ENCODE results near the gene MAST4. TPM values are rescaled to one million over a fixed set of nuclear protein-coding genes. Genes with fewer than 3 reads are reported as not detected.

The MAST4 gene
- total and polyA plus RNA-seq, 2 of the 4 experiments (the other 2 are of a cell fraction): 4.8 to 6.8 TPM

DNA sequence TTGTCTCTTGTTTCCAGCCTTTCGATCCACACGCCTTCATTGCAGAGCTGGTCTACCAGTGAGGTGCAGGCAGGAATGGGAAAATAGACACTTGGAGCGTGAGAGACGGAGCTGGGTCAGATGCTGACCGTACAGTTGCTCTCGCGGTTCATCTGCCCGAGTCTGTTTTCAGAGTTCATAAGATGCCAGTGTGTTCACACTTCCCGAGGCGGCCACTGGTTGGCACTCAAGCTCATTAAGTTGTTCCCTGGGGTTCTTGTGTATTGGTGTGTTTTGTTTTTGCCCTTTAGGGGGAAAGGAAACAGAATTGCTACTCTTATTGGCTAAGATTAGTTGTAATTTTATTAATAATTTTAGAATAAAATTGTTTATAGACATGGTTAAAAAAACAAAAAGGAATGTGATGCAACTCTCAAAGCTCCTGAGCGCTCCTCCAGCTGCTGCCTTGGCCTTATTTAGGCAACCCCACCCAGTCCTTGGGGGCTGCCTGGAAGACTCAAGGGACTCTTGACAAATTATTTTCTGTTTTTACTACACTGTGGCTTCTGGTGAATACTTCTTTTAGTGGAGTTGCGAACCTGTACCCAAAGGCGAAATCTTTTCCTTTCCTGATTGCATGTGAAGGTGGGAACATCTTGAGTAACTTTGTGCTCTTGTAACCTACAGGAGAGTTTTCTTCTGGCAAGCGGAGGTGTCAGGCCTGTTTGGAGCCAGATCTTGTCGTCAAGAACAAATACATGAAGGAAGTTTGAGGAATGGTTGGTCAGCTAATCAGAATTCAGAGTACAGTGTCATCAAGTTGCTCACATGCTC is 146.1 kb downstream of the MAST4 start:
- in situ Hi-C loops (cut with MboI; ENCODE audit: low sequenced_read_pairs): no loop called here
- no peak overlapping the region for H3K4me2 ChIP-seq (ENCODE audit: low read depth, low read length)
- H3K9me1 ChIP-seq (ENCODE audit: insufficient read depth, low read length): no peaks in the 10 kb centered on the region
- H3K27me3 ChIP-seq (ENCODE audit: control insufficient read depth, insufficient read depth, low read length): no peaks in the 10 kb centered on the region
- no peak overlapping the region for H2BK5ac ChIP-seq (ENCODE audit: low read depth, low read length, poor library complexity, severe bottlenecking)
- no peak for DNase-seq
- no peak overlapping the region for H2BK20ac ChIP-seq (ENCODE audit: low read depth, low read length)
- no peak for TF ChIP-seq NFE2L2 (IDR thresholded peaks at IDR 0.05; ENCODE audit: low read depth, low read length)
- TF ChIP-seq, protein P1, sequence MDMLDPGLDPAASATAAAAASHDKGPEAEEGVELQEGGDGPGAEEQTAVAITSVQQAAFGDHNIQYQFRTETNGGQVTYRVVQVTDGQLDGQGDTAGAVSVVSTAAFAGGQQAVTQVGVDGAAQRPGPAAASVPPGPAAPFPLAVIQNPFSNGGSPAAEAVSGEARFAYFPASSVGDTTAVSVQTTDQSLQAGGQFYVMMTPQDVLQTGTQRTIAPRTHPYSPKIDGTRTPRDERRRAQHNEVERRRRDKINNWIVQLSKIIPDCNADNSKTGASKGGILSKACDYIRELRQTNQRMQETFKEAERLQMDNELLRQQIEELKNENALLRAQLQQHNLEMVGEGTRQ (IDR thresholded peaks at IDR 0.05; ENCODE audit: low read depth, low read length): no peak
- no peak for TF ChIP-seq RCOR1 (IDR thresholded peaks at IDR 0.05; ENCODE audit: insufficient replicate concordance, low read length)
- TF ChIP-seq SMC3 (IDR thresholded peaks at IDR 0.05; ENCODE audit: low read depth, low read length): no peak
- TF ChIP-seq RAD21 (IDR thresholded peaks at IDR 0.05; ENCODE audit: low read length): no peak
- TF ChIP-seq POLR2A (IDR thresholded peaks at IDR 0.05; ENCODE audit: low read depth, low read length): no peak
- TF ChIP-seq, protein P2, sequence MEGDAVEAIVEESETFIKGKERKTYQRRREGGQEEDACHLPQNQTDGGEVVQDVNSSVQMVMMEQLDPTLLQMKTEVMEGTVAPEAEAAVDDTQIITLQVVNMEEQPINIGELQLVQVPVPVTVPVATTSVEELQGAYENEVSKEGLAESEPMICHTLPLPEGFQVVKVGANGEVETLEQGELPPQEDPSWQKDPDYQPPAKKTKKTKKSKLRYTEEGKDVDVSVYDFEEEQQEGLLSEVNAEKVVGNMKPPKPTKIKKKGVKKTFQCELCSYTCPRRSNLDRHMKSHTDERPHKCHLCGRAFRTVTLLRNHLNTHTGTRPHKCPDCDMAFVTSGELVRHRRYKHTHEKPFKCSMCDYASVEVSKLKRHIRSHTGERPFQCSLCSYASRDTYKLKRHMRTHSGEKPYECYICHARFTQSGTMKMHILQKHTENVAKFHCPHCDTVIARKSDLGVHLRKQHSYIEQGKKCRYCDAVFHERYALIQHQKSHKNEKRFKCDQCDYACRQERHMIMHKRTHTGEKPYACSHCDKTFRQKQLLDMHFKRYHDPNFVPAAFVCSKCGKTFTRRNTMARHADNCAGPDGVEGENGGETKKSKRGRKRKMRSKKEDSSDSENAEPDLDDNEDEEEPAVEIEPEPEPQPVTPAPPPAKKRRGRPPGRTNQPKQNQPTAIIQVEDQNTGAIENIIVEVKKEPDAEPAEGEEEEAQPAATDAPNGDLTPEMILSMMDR (conservative IDR thresholded peaks at IDR 0.05; ENCODE audit: low read depth, low read length): no peak
- no peak overlapping the region for H3K9ac ChIP-seq (ENCODE audit: low read depth, low read length)
- H3K79me1 ChIP-seq (ENCODE audit: low read depth in 1 of 2, low read length in 2 of 2): no peaks in the 10 kb centered on the region
- no peak overlapping the region for H4K91ac ChIP-seq (ENCODE audit: insufficient read depth, low read depth, low read length)
- no peak overlapping the region for H2BK120ac ChIP-seq (ENCODE audit: low read depth, low read length)
- H2BK15ac ChIP-seq (ENCODE audit: low read depth, low read length): no peak overlapping the region
- ATAC-seq (ENCODE audit: low read depth): no peak
- WGBS, 2 experiments (ENCODE audit: extremely low coverage in 2 of 2, insufficient read length in 1 of 2): 72% methylated on average over 6 of the region's 15 CpGs; no CpG with 5 or more reads in 1 of the 2 experiments
- H3K4me3 ChIP-seq (ENCODE audit: insufficient read depth, low read depth, low read length): no peak overlapping the region
- H4K8ac ChIP-seq (ENCODE audit: low read depth in 2 of 2, low read length in 2 of 2): no peak overlapping the region
- H3K56ac ChIP-seq (ENCODE audit: extremely low read depth, insufficient read depth, low read length): no peak overlapping the region
- intact Hi-C loops (cut with micrococcal nuclease): no loop called here
- ChIA-PET POLR2A (ENCODE audit: unreplicated experiment) (no interaction called here), CTCF (interaction anchor here (0.7 kb wide), 1 partner anchor 23 kb away, joined by 3 read pairs; no protein-coding TSS in a partner anchor)
- no peaks in the 10 kb centered on the region for H4K20me1 ChIP-seq (ENCODE audit: insufficient read depth, low read length)
- no peak overlapping the region for H2AK9ac ChIP-seq (replicated peaks; ENCODE audit: low read depth, low read length, poor library complexity)
- no peak overlapping the region for H3K23ac ChIP-seq (ENCODE audit: low read depth, low read length)
- BruUV-seq (replicated peaks): no TSS peak
- H3K18ac ChIP-seq (ENCODE audit: low read depth, low read length): no peak overlapping the region
- no peak overlapping the region for H3K14ac ChIP-seq (replicated peaks; ENCODE audit: low read depth, low read length)
- dilution Hi-C loops (cut with HindIII; ENCODE audit: low sequenced_read_pairs, unreplicated experiment): no loop called here
- no peak overlapping the region for H2AK5ac ChIP-seq (ENCODE audit: low read depth, low read length)
- H4K5ac ChIP-seq (ENCODE audit: low read depth, low read length): no peak overlapping the region
- H3K9me3 ChIP-seq (ENCODE audit: control insufficient read depth, insufficient read depth, low read length): no peaks in the 10 kb centered on the region
- H2AFZ ChIP-seq (replicated peaks; ENCODE audit: low read length, poor library complexity): no peak overlapping the region
- no peak overlapping the region for H3K27ac ChIP-seq (ENCODE audit: insufficient read depth, low read length)
- no peaks in the 10 kb centered on the region for H3K36me3 ChIP-seq (ENCODE audit: control insufficient read depth, insufficient read depth, low read length)
- no peaks in the 10 kb centered on the region for H3K4me1 ChIP-seq (ENCODE audit: control insufficient read depth, insufficient read depth, low read length)
- H3K4ac ChIP-seq (ENCODE audit: low read depth, low read length): no peak overlapping the region

Measured in IMR-90 (cell line).